Endothelial cell of umbilical vein (primary cell): Measurements from ENCODE around the gene GFOD1. TPM values are rescaled to one million over a fixed set of nuclear protein-coding genes. Genes with fewer than 3 reads are reported as not detected.

Experiments
- BruUV-seq: library from RNA; stranded (reverse); fragments of 400-500 nt; replicated peaks from 2 replicates; lab custom pipeline; 2021; lab: Mats Ljungman, UMichigan
- CTCF ChIA-PET: fragments of 300-600, 350-600 bp; sonication (Branson Sonifier 250); formaldehyde crosslinking; loops from one replicate; lab custom pipeline; 2021; ENCODE audit warnings: antibody characterized with exemption, inconsistent platforms; lab: Charles Lee
- POLR2A ChIA-PET: fragments of 300-600, 350-600 bp; sonication (Branson Sonifier 250); formaldehyde crosslinking; loops from one replicate; lab custom pipeline; 2021; ENCODE audit warnings: antibody characterized with exemption, inconsistent platforms; lab: Charles Lee
- DNase-seq: peaks from one replicate; pipeline ENCODE4 v3.0.0-alpha.2; 2011; ENCODE audit warnings: low read depth, low spot score
- FAIRE-seq: peaks from 2 replicates; lab custom pipeline; 2011; peaks lifted over from hg19 to GRCh38; lab: Jason Lieb, UNC
- H2AFZ ChIP-seq: 2 replicates; pipeline ENCODE4 v1.6.0; 2012; ENCODE audit warnings: low read depth, low read length, control low read depth, inconsistent platforms
- H3K27ac ChIP-seq: 2 replicates; pipeline ENCODE4 v1.5.1; 2011; ENCODE audit warnings: low read depth, mild to moderate bottlenecking, control low read depth, low read length, moderate library complexity; ENCODE audit not compliant: insufficient read depth
- H3K27me3 ChIP-seq, 2 experiments: 2 replicates each; pipeline versions ENCODE4 v1.6.0 to v1.6.1; 2011; ENCODE audit warnings: low read length in 2 of 2, mixed read lengths in 1 of 2; ENCODE audit not compliant: control insufficient read depth in 2 of 2, insufficient read depth in 2 of 2
- H3K36me3 ChIP-seq, 2 experiments: 2 replicates in 1 of 2; 3 replicates in 1 of 2; pipeline ENCODE4 v1.5.1; 2011; ENCODE audit warnings: low read length in 2 of 2, mild to moderate bottlenecking in 1 of 2, moderate library complexity in 1 of 2; ENCODE audit not compliant: control insufficient read depth in 2 of 2, insufficient read depth in 2 of 2; ENCODE audit errors: extremely low read depth in 1 of 2
- H3K4me1 ChIP-seq: 3 replicates; pipeline ENCODE4 v1.5.1; 2011; ENCODE audit warnings: mild to moderate bottlenecking, low read length; ENCODE audit not compliant: control insufficient read depth, insufficient read depth; ENCODE audit errors: extremely low read depth
- H3K4me2 ChIP-seq: 2 replicates; pipeline ENCODE4 v1.6.1; 2011; ENCODE audit warnings: low read length, control low read depth, mixed read lengths; ENCODE audit not compliant: insufficient read depth
- H3K4me3 ChIP-seq, 3 experiments: fragments of 200-600 bp in 1 of 3; sonication (generic), shearing (Covaris generic) in 1 of 3; replicated peaks in 1 of 3; 2 replicates each; pipeline ENCODE4 v1.5.1; 2011 to 2016; ENCODE audit warnings: control low read depth in 3 of 3, low read length in 3 of 3, mild to moderate bottlenecking in 2 of 3, inconsistent platforms in 1 of 3, low read depth in 1 of 3, moderate library complexity in 1 of 3; ENCODE audit not compliant: insufficient read depth in 1 of 3
- H3K79me2 ChIP-seq: 2 replicates; pipeline ENCODE4 v1.6.0; 2012; ENCODE audit warnings: low read length, inconsistent platforms; ENCODE audit not compliant: control insufficient read depth, insufficient read depth
- H3K9ac ChIP-seq: replicated peaks from 2 replicates; pipeline ENCODE3; 2011; ENCODE audit warnings: low read length, control low read depth; ENCODE audit not compliant: insufficient read depth; ENCODE audit errors: extremely low read depth
- H3K9me1 ChIP-seq: replicated peaks from 3 replicates; pipeline ENCODE4 v1.6.0; 2011; ENCODE audit warnings: mild to moderate bottlenecking, low read length; ENCODE audit not compliant: control insufficient read depth, insufficient read depth; ENCODE audit errors: extremely low read depth
- H3K9me3 ChIP-seq: replicated peaks from 2 replicates; pipeline ENCODE4 v1.5.1; 2012; ENCODE audit warnings: low read length, inconsistent platforms; ENCODE audit not compliant: control insufficient read depth, insufficient read depth
- H4K20me1 ChIP-seq: replicated peaks from 2 replicates; pipeline ENCODE3; 2011; ENCODE audit warnings: mild to moderate bottlenecking, low read length; ENCODE audit not compliant: control insufficient read depth, insufficient read depth; ENCODE audit errors: extremely low read depth
- EZH2 ChIP-seq: IDR thresholded peaks from 2 replicates; pipeline ENCODE4 v1.6.1; 2012; ENCODE audit warnings: borderline replicate concordance, low read depth, mild to moderate bottlenecking, moderate library complexity, low read length, inconsistent platforms; ENCODE audit not compliant: severe bottlenecking
- FOS ChIP-seq: IDR thresholded peaks from 2 replicates; pipeline ENCODE4 v1.6.1; 2011; ENCODE audit warnings: mild to moderate bottlenecking, low read length, moderate library complexity, borderline replicate concordance; ENCODE audit not compliant: insufficient read depth
- GATA2 ChIP-seq: IDR thresholded peaks from 2 replicates; pipeline ENCODE4 v1.7.0; 2011; ENCODE audit warnings: low read depth, mild to moderate bottlenecking, moderate library complexity, mixed read lengths, low read length; ENCODE audit not compliant: insufficient read length, insufficient read depth
- JUN ChIP-seq: IDR thresholded peaks from 2 replicates; pipeline ENCODE4 v1.6.1; 2011; ENCODE audit warnings: borderline replicate concordance, low read depth; ENCODE audit not compliant: insufficient read length, insufficient read depth
- MYC ChIP-seq: IDR thresholded peaks from one replicate; pipeline ENCODE4 v1.6.1; 2011; ENCODE audit warnings: mild to moderate bottlenecking, low read depth, low read length
- POLR2A ChIP-seq: IDR thresholded peaks from 2 replicates; pipeline ENCODE4 v1.6.1; 2012; ENCODE audit warnings: low read depth, mild to moderate bottlenecking, control low read depth, low read length
- POLR2AphosphoS5 ChIP-seq: IDR thresholded peaks from 2 replicates; pipeline ENCODE4 v1.6.1; 2012; ENCODE audit warnings: low read depth, mild to moderate bottlenecking, control low read depth, low read length, moderate library complexity; ENCODE audit not compliant: insufficient read depth
- dilution Hi-C: fragments of 300-500 bp; cut with MboI; formaldehyde crosslinking; loops from one replicate; pipeline ENCODE4 v1.15.0; 2019; ENCODE audit warnings: low sequenced_read_pairs; ENCODE audit not compliant: extremely low pct_ligation_motif_present
- intact Hi-C: fragments of 100-400 bp; cut with micrococcal nuclease; formaldehyde crosslinking; loops from one replicate; pipeline ENCODE4 v1.10.0; 2022
- polyA plus RNA-seq, 4 experiments: library from polyadenylated mRNA; depleted of rRNA in 3 of 4; stranded (reverse) in 3 of 4; unstranded in 1 of 4; fragments of >200 nt; gene quantifications; 2 replicates each; pipeline versions ENCODE4 v1.2.1 to v1.2.3, GENCODE V29; 2011 to 2012; ENCODE audit warnings: missing spikeins in 1 of 4
- total RNA-seq: library from RNA; stranded (reverse); gene quantifications from 2 replicates; pipeline ENCODE4 v1.2.3, GENCODE V29; 2021
- TF ChIP-seq, protein P1 (sequence below), 2 donors: IDR thresholded peaks; 1 replicate in 1 of 2; 2 replicates in 1 of 2; pipeline ENCODE4 v1.5.1; 2011; ENCODE audit warnings: low read length in 2 of 2, mild to moderate bottlenecking in 2 of 2, moderate library complexity in 2 of 2, control low read depth in 1 of 2, inconsistent platforms in 1 of 2, low read depth in 1 of 2; ENCODE audit not compliant: insufficient read depth in 1 of 2; ENCODE audit errors: extremely low read depth in 1 of 2
- TF ChIP-seq, protein P2 (sequence below): IDR thresholded peaks from 2 replicates; pipeline ENCODE4 v1.6.1; 2011; ENCODE audit not compliant: insufficient read depth, insufficient read length

Gene GFOD1
- total and polyA plus RNA-seq, 2 donors (not counting 3 experiments of a cell fraction or from before 2014, with no cell fraction given), result 12.1 to 24.1 TPM

DNA sequence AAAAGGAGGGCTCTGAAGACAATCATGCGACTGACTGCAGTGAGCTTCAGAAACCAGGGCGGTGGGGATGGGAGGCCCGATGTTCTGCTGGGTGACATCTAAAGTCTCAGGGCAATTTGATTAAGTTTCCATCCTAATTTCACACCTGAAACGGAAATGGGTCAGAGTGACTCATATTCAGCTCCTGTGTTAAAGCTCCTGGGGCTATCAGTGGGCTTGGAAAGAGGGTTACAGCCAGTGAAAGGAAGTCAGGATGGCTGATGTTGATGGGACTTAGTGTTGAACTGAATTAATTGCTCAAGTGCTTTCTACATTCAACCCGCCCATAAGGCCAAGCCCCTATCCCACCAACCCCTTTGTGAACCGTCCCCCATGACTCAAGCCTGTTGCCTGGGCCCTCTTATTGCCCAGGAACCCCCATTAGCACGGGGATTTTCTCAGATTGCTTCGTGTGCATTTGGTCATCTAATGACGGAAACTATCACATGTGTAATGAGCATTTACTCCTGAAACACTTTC is 112.0 kb downstream of the GFOD1 start:
- Histone ChIP-seq H2AFZ (no peak overlapping the region), H3K9me3 (no peaks in the 10 kb centered on the region), H3K4me1 (peaks cover 12% of the 10 kb centered on the region), H3K27ac (no peak overlapping the region), H3K9me1 (no peaks in the 10 kb centered on the region), H3K27me3 (no peaks in the 10 kb centered on the region), H3K9ac (no peak overlapping the region), H3K79me2 (no peaks in the 10 kb centered on the region), H3K4me2 (no peak overlapping the region), H3K36me3 (peaks cover 0 to 2% of the 10 kb centered on the region in 2 experiments), H3K4me3 (no peak overlapping the region), H4K20me1 (no peaks in the 10 kb centered on the region)
- peak; percentile 7 for TF ChIP-seq JUN
- TF ChIP-seq POLR2A, result no peak
- BruUV-seq, result no TSS peak
- intact Hi-C loops (no loop called here), dilution Hi-C loops (no loop called here)
- POLR2A ChIA-PET, result no interaction called here
- FAIRE-seq (no peak), DNase-seq (no peak)
- CTCF ChIA-PET, result interaction anchor here (1.1 to 1.7 kb wide), 4 partner anchors 17 to 199 kb away, joined by 3 to 5 read pairs (median 4); partner anchors contain the start of gene SIRT5

DNA sequence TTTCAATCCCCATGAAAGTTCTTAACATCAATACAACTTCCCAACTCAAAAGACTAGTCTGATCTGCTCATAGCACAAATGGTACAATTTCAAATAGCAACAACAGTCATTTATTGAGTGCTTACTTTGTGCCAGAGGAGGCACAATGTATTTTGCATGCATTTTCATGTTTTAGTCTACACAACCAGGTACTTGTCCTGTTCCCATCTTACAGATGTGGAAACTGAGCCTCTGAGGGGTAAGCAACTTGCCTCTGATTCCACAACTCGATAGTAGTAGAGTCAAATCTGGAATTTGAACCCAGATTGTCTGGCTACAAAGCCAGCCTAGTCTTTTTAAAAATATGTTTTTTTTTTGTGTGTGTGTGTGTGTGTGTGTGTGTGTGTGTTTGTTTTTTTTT is 113.5 kb downstream of the GFOD1 start:
- POLR2A ChIA-PET, result interaction anchor here (1.0 kb wide), 1 partner anchor 19 kb away, joined by 4 read pairs; no protein-coding TSS in a partner anchor
- no peaks in the 10 kb centered on the region for H3K36me3 ChIP-seq
- FAIRE-seq (no peak), DNase-seq (no peak)
- no peak overlapping the region for H3K27ac ChIP-seq
- no peak overlapping the region for H3K4me2 ChIP-seq
- H3K9me1 ChIP-seq, result no peaks in the 10 kb centered on the region
- no peak for TF ChIP-seq POLR2A
- TF ChIP-seq MYC, result no peak
- TF ChIP-seq, protein P1, sequence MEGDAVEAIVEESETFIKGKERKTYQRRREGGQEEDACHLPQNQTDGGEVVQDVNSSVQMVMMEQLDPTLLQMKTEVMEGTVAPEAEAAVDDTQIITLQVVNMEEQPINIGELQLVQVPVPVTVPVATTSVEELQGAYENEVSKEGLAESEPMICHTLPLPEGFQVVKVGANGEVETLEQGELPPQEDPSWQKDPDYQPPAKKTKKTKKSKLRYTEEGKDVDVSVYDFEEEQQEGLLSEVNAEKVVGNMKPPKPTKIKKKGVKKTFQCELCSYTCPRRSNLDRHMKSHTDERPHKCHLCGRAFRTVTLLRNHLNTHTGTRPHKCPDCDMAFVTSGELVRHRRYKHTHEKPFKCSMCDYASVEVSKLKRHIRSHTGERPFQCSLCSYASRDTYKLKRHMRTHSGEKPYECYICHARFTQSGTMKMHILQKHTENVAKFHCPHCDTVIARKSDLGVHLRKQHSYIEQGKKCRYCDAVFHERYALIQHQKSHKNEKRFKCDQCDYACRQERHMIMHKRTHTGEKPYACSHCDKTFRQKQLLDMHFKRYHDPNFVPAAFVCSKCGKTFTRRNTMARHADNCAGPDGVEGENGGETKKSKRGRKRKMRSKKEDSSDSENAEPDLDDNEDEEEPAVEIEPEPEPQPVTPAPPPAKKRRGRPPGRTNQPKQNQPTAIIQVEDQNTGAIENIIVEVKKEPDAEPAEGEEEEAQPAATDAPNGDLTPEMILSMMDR (IDR thresholded peaks at IDR 0.05; ENCODE audit: extremely low read depth in 1 of 2, insufficient read depth in 1 of 2, low read depth in 1 of 2, low read length in 2 of 2), result no peak
- TF ChIP-seq JUN, result no peak
- no peak for TF ChIP-seq EZH2
- TF ChIP-seq POLR2AphosphoS5, result no peak
- no peak for TF ChIP-seq FOS
- TF ChIP-seq, protein P2, sequence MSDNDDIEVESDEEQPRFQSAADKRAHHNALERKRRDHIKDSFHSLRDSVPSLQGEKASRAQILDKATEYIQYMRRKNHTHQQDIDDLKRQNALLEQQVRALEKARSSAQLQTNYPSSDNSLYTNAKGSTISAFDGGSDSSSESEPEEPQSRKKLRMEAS, result no peak
- TF ChIP-seq GATA2, result no peak
- no TSS peak for BruUV-seq
- CTCF ChIA-PET, result interaction anchor here (1.5 to 2.3 kb wide), 3 partner anchors 13 to 202 kb away, joined by 4 to 5 read pairs (median 4); no protein-coding TSS in a partner anchor
- dilution Hi-C loops (no loop called here), intact Hi-C loops (loop anchor here (1.0 to 2.0 kb wide), 2 partner anchors 19 to 21 kb away; no protein-coding TSS in a partner anchor)
- no peak overlapping the region for H2AFZ ChIP-seq
- H3K4me1 ChIP-seq, result peaks cover 12% of the 10 kb centered on the region
- no peaks in the 10 kb centered on the region for H4K20me1 ChIP-seq
- H3K79me2 ChIP-seq, result no peaks in the 10 kb centered on the region
- H3K27me3 ChIP-seq, result no peaks in the 10 kb centered on the region
- H3K9ac ChIP-seq, result no peak overlapping the region
- no peak overlapping the region for H3K4me3 ChIP-seq
- no peaks in the 10 kb centered on the region for H3K9me3 ChIP-seq
